Measurements from ENCODE around the gene VAMP1.
"Not testable (repeated sequence)": the region's sequence is repeated elsewhere in the genome, so short reads cannot be mapped to it uniquely, and the experiment has no call there.

Gene VAMP1

DNA sequence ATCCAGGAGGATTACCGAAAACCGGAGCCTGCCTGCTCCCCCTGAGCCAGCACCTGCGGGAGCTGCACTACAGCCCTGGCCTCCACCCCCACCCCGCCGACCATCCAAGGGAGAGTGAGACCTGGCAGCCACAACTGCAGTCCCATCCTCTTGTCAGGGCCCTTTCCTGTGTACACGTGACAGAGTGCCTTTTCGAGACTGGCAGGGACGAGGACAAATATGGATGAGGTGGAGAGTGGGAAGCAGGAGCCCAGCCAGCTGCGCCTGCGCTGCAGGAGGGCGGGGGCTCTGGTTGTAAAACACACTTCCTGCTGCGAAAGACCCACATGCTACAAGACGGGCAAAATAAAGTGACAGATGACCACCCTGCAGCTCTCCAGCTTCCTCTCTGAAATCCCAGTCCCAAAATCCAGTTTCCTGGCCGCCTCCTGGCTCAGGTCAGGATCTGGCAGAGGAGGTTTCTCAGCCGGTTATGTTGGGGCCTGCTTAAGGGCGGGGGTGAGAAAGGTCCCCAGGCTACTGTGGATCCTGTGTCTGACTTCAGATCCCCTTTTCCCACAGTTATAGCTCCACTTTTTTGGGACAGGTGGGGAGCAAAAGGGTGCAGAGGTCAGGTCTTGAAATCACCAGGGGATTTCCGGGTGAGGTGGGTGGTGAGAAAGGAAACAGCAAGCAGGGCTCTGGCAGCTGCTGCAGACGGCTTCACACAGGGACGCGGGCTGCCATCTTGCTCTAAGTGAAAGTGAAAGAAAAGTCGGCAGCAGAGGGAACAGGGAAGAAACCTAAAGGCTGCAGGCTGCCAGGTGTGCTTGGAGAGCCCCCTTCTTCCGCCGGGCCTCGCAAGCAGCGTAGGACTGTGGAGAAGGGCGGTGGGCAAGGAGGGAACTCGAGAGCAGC is 18.9 kb downstream of the VAMP1 start, which contains the start of gene TAPBPL:
Gene TAPBPL (plus strand): TSS at position 695 of the 897 bp plus-strand sequence. CDS start 207 bp downstream, outside the sequence.
- peak; percentile 89 for DNase-seq (ENCODE audit: low spot score)

DNA sequence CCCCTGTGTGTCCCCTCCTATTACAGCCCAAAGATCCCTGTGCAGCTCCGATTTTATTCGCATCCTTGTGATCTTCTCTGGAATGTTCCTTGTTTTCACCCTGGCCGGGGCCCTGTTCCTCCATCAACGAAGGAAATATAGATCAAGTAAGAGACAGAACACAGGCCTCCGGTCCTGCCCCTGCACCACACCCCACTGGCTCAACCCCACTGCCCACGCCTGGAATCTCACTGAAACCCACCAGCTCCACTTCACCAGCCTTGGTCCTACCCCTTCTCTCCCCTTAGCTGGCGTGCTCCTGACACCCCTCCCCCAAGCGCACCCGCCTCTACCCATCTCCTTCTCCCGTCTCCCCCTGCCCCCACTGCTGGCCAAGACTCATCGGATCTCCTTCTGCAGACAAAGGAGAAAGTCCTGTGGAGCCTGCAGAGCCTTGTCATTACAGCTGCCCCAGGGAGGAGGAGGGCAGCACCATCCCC is 19.6 kb downstream of the VAMP1 start:
- DNase-seq (ENCODE audit: low spot score): no peak

DNA sequence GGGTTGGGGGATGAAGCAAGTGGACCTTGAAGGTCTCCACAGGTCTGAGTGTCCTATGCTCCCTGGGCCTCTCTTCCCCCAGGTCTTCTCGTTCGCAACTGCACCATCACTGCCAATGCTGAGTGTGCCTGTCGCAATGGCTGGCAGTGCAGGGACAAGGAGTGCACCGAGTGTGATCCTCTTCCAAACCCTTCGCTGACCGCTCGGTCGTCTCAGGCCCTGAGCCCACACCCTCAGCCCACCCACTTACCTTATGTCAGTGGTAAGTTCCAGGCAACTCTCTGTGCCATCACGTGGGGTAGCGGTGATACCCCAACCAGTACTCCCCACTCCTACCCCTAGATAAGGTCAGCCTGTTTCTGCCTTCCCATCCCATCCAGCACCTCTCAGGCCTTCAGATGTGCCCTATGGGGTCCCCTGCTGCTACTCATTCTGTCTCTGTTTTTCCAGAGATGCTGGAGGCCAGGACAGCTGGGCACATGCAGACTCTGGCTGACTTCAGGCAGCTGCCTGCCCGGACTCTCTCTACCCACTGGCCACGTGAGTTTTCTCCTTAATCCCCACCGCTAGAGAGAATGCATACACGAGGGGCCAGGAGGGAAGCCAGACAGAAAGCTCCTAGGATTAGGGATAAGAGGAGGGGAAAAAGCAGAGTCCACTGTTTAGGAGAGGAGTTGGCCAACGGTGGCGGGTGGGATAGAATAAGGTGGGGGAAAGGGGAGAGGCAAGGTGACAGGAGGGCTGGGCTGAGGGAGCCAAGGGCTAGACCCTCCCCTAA is 20.2 kb downstream of the VAMP1 start:
- no peak for DNase-seq (ENCODE audit: low spot score)

DNA sequence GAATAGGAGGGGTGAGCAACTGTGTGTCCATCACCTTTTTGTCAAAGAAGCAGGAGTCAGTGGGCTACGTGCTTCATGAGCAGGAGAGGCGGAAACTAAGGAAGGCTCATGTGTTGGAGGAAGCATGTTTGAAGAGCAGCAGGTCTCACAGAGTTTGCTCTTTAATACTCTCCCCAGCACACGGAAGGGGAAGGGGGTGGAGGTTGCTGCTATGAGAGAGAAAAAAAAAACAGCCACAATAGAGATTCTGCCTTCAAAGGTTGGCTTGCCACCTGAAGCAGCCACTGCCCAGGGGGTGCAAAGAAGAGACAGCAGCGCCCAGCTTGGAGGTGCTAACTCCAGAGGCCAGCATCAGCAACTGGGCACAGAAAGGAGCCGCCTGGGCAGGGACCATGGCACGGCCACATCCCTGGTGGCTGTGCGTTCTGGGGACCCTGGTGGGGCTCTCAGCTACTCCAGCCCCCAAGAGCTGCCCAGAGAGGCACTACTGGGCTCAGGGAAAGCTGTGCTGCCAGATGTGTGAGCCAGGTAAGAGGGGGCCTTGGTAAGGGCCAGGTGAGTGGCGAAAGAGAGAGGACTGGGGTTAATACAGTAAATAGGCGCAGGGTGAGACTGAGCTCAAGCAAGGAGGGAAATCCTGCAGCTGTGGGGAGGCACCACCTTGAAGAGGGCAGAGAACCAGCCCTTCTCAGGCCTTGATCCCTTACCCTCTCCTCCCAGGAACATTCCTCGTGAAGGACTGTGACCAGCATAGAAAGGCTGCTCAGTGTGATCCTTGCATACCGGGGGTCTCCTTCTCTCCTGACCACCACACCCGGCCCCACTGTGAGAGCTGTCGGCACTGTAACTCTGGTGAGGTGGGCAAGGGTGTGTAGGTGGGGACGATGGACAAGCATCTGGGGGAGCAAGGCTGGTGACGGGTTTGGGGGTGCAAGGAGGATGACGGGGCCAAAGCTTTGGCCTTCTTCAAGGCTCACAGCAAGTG is 25.5 kb downstream of the VAMP1 start, which contains the start of gene CD27:
Gene CD27 (plus strand): TSS at position 252 of the 985 bp plus-strand sequence. CDS start 141 bp downstream, at position 393.
- no peak for DNase-seq (ENCODE audit: low spot score)

DNA sequence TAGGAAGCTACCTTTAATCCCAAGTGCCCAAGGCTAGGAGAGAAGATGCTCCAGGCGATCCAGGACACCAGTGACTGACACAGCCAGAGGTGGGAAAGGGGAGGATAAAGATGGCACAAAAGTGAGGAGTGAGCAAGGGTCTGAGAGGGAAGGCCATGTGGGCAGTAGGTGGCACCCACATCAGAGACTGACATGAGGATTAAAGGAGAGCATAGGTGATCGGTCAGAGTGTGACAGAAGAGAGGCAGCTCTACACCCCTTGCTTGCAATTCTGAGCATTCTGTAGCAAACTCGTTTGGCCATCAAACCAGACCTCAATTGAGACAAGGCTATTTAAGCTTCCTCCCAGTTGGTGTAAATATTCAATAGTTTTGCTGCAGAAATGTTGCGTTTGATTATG is 26.4 kb downstream of the VAMP1 start:
- no peak for DNase-seq (ENCODE audit: low spot score)

DNA sequence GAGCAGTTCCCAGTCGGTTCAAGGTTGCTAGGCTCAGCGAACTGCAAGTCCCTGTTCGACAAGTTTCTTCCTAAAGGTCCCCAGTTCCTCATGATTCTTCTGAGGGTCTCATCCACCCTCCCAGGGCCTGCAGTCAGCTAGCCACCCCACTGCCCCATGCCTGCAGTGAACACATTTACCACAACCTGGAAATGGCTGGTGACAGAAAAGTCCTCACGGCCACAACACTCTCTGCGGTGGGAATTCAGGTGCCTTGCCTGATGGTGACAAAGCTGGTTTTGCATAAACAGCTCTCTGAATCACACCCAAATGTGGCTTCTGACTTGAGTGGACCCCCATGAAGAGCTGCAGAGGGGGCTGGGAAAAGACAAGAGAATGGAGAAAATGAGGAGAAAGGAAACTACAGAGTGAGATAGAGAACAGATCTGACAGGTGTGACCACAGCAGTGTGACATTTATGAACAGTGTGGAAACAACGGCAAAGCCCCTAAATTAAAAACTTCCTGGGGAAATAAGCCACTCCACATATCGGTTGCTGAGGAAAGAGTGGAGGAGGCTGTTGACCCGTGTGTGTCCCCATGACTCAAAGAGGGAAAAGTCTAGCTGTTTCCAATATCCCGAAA is 27.0 kb downstream of the VAMP1 start:
- DNase-seq (ENCODE audit: low spot score): no peak

DNA sequence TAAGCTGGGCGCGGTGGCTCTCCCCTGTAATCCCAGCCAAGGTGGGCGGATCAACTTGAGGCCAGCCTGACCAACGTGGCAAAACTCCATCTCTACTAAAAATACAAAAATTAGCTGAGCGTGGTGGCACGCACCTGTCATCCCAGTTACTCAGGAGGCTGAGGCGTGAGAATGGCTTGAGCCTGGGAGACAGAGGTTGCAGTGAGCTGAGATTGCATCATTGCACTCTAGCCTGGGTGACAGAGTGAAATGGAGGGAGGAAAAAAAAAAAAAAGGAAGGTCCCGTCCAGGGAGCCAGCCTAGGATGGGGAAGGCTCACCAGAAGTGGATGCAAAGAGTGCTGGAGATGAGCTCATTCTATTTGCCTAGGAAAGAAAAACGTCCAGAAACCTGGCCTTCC is 27.6 kb downstream of the VAMP1 start:
- no peak for DNase-seq (ENCODE audit: low spot score)

DNA sequence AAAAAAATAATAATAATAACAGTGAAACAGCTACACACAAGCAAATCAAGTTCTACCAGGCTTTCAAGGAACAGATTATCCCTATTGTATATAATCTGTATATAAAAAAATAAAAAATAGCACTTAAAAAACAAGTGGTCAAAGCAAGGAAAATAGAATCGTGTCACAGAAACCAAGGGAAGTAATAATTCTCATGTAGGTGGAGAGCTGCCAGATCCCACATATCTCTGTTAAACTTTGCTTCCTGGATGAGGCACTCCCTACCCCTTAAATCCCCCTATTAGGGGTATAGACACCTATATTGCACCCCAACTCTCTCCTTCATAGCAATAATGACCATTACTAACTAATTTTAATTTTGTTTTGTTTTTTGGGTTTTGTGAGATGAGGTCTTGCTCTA is 30.1 kb downstream of the VAMP1 start:
- DNase-seq (ENCODE audit: low spot score): no peak

DNA sequence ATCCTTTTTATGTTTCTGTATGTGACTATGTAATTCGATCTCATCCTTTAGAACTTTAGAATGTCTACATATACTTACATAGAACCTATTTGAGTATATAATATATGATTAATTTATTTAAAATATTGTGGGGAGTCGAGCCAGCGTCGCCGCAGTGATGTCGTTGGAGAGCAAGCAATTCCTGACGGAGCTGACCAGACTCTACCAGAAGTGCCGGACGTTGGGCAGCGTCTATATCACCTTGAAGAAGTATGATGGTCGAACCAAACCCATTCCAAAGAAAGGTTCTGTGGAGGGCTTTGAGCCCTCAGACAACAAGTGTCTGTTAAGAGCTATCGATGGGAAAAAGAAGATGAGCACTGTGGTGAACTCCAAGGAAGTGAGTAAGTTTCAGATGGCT is 32.1 kb downstream of the VAMP1 start:
- DNase-seq (ENCODE audit: low spot score): no peak

DNA sequence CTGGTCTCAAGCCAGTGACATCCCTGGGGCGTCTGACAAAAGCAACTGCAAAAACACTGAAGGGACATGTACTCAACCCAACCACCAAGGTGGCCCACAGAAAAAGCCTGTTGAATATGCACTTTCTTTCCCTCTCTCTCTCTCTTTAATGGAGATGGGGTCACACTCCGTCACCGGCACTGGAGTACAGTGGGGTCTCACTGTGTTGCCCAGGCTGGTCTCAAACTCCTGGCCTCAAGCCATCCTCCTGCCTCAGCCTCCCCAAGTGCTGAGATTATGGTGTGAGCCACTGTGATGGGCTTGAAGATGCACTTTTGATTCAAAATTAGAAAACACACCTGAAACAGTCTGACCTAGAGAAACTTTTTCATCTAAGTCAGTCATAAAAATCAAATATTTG is 32.9 kb downstream of the VAMP1 start:
- no peak for DNase-seq (ENCODE audit: low spot score)

DNA sequence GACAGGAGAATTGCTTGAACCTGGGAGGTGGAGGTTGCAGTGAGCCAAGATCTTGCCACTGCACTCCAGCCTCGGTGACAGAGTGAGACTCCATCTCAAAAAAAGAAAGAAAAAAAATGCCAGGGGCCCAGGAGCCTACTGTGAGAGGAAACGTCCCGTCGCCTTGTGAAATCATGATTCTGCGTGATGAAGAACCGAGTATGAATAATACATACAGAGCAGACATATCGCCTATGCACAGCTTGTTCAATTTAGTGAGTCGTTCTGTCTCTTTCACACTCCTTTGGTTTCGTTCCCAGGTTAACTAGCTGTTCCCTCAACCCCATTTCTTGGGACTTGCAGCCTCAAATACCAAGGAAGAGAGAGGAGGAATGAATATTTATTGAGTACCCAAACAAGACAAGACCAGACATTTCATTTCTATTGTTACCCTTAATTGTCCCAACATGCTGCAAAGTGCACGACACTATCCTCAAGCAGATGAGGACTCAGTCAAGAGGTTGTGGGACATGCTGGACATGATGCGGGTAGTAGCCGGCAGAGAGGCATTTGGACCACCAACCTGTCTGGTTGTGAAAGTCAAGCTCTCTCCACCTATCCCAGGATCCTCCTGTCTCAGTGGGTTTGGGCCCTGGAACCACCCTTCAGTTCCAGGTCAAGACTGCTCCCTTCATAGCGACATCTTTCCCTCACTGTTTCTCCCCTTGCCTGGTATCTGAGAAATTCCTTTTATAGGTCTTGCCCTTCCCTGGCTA is 34.3 kb downstream of the VAMP1 start:
- DNase-seq (ENCODE audit: low spot score): no peak

DNA sequence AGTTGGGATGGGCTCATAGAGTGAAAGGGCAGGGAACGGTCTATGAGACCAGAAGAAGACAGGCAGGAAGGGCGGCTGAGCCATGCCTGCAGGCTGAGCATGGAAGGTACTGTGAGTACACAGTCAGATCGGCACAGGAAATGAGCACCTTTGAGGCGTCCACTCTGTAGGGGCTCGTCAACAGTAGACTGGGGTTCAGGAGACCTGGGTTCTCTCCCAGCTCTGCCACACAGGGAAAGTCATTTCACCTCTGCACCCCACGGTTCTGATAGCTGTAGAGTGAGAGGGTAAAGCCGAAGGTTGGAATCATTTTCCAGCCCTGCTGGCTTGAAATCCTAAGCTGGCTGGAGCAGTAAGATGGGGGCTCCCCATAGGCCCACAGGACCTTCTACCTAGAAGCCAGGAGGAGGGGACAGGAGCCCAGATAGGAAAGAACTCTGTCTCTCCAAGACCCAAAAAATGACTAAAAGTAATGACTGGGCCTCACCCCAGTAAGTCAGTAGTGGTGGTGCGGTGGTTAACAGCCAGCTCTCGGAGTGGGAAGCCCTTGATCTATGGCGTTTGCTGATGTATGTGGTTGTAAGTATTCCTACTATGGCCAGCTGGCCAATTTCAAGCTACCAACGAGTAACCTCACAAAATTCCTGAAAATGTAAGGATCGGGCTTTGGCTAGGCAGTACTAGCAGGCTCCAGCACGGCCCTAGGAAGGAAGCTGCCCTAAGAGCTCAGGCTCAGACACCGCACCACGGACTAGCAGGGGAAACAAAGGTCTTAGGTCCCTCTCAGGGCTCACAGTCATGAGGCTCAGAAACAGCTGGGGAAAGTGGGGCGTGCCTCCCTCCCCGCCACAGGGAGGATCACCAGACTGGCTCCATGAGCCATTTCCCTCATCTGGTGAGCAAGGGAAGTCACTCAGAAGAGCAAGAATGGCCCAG is 36.0 kb downstream of the VAMP1 start:
- DNase-seq (ENCODE audit: low spot score): no peak

DNA sequence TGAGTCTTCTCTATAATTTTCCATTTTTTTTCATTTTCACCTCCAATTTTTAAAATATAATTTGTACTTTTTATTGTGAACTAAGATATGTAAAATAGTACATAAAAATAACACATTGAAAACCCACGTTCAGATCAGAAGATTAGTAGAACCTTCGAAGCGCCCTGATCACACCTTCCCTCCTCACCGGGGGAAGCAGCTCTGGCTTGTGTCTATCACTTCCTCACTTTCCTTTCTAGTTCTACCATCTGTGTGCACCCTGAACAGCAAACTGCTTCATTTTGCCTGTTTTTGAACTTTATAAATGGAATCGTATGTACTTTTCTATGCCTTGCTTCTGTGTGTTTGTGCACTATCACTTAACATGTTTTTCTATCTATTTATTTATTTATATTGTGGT is 37.5 kb downstream of the VAMP1 start:
- DNase-seq (ENCODE audit: low spot score): no peak

DNA sequence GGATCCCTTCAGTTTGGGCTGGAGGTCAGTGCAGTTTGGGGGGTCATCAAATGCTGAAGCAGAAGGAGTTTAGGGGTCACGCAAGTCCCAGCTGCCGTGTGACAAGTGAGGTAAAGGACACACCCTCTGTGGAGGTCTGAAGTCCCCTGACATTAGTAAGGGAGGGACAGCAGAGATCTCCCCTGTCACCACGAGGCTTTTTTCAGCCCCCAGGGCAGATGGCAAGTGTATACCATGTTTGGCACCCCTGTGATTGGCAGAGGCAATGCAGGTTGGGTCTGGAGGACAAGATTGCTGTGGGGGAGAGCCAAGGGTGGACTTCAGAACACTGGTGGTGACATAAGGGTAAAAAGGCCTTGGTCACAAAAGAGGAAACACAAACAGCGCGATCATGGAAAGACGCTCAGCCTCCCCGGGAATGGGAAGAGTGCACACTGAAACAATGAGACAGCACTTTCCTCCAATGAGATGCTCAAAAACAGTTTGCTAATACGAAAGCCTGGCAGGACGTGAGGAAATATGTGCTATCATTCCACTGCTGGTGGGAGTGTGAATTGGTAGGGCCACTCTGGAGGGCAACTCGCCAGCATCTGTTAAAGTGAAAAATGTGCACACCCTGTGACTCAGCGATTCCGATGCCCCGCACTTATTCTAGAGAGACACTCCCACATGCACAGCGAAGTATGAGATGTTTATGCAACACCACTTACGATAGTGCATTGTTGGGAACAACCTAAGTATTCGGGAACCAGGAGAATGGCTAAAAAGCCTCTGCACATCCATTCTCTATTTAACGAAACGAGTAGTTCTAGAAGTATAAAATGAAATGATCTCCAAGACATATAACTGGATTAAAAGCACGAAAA is 40.1 kb downstream of the VAMP1 start:
- DNase-seq (ENCODE audit: low spot score): peak; percentile 98

DNA sequence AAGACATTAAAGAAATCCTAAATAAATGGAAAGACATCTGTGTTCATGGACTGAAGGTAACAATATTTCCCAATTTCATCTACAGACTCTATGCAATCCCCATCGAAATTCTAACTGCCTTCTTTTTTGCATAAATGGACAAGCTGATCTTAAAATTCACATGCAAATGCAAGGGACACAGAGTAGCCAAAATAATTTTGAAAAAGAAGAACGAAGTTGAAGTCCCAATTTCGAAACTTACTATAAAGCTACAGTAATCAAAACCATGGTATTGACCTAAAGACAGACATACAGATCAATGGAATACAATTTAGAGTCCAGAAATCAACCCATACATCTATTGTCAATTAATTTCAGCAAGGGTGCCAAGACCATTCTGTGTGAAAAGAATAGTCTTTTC is 42.2 kb downstream of the VAMP1 start:
- DNase-seq (ENCODE audit: low spot score): no peak

DNA sequence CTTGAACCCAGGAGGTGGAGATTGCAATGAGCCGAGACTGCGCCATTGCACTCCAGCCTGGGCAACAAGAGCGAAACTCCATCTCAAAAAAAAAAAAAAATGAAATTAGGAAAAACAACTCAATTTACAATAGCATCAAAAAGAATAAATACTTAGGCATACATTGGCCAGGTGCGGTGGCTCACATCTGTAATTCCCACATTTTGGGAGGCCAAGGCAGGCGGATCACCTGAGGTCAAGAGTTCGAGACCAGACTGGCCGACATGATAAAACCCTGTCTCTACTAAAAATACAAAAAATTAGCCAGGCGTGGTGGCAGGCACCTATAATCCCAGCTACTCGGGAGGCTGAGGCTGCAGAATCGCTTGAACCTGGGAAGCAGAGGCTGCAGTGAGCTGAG is 42.7 kb downstream of the VAMP1 start:
- DNase-seq (ENCODE audit: low spot score): not testable (repeated sequence)

DNA sequence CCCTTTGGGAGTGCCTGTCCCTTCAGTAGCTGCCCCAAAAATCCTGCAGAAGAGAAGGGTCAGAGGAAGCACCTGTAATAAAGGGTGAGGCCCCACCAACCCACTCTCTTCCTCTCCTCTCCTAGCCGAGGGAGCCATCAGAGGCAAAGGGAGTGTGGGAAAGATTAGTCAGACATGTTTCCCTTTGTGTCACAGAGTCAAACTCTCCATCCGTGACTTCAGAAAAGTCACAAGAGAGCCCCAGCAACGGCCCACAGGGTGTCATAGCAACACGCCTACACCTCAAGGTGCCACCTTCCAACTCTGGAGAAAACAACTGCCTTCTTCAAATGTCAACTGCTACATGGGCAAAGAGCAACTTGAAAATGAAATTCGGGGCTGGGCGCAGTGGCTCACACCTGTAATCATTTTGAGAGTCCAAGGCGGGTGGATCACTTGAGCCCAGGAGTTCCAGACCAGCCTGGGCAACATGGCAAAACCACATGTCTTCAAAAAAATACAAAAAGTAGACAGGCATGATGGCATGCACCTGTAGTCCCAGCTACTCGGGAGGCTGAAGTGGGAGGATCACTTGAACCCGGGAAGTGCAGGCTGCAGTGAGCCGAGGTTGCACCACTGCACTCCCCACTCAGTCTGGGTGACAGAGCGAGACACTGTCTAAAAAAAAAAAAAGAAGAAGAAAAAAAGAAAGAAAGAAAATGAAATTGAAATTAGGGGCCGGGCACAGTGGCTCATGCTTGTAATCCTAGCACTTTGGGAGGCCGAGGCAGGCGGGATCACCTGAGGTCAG is 43.4 kb downstream of the VAMP1 start:
- DNase-seq (ENCODE audit: low spot score): no peak

All from LoVo (cell line).